HG03066 (cell line): ENCODE data around the gene CASQ1.

Source experiments
- ATAC-seq: cut with Tn5 transposase; IDR thresholded peaks from one replicate; pipeline ENCODE4 v1.9.1; 2021; ENCODE audit warnings: low read depth; ENCODE audit not compliant: unreplicated experiment

CASQ1 gene

GRCh38 chr1:160224606-160225005, 34.2 kb downstream of the CASQ1 start:
- no peak for ATAC-seq

GRCh38 chr1:160225345-160225744, 35.0 kb downstream of the CASQ1 start:
- ATAC-seq: no peak

- ATAC-seq: no peak
These were observed 36.2 kb downstream of the CASQ1 start for GRCh38 chr1:160226623-160227022.

GRCh38 chr1:160227034-160227433, 36.7 kb downstream of the CASQ1 start:
- no peak for ATAC-seq

GRCh38 chr1:160227561-160227960, 37.2 kb downstream of the CASQ1 start:
- ATAC-seq: no peak

GRCh38 chr1:160228431-160228830, 38.1 kb downstream of the CASQ1 start:
- ATAC-seq: no peak

- ATAC-seq: no peak
These were observed 42.5 kb downstream of the CASQ1 start for GRCh38 chr1:160232911-160233310.

- ATAC-seq: no peak
These were observed 46.4 kb downstream of the CASQ1 start for GRCh38 chr1:160236806-160237205.

- ATAC-seq: no peak
These were observed 47.2 kb downstream of the CASQ1 start for GRCh38 chr1:160237558-160237957.

- ATAC-seq: no peak
These were observed 48.0 kb downstream of the CASQ1 start for GRCh38 chr1:160238408-160238807.

GRCh38 chr1:160239582-160240299, 49.4 kb downstream of the CASQ1 start:
- ATAC-seq: no peak

GRCh38 chr1:160243767-160244166, 53.4 kb downstream of the CASQ1 start:
- ATAC-seq: no peak

- ATAC-seq: no peak
These were observed 53.8 kb downstream of the CASQ1 start for GRCh38 chr1:160244209-160244608.

GRCh38 chr1:160245434-160245833, 55.1 kb downstream of the CASQ1 start:
- no peak for ATAC-seq

GRCh38 chr1:160247053-160247452, 56.7 kb downstream of the CASQ1 start:
- no peak for ATAC-seq

- ATAC-seq: no peak
These were observed 60.6 kb downstream of the CASQ1 start for GRCh38 chr1:160251011-160251410.
